HG03108 (cell line): ENCODE measurements around the gene FOXF1.

Source experiments
- ATAC-seq: cut with Tn5 transposase; IDR thresholded peaks from one replicate; pipeline ENCODE4 v1.9.1; 2021; ENCODE audit warnings: moderate library complexity; ENCODE audit not compliant: unreplicated experiment

The FOXF1 gene

DNA sequence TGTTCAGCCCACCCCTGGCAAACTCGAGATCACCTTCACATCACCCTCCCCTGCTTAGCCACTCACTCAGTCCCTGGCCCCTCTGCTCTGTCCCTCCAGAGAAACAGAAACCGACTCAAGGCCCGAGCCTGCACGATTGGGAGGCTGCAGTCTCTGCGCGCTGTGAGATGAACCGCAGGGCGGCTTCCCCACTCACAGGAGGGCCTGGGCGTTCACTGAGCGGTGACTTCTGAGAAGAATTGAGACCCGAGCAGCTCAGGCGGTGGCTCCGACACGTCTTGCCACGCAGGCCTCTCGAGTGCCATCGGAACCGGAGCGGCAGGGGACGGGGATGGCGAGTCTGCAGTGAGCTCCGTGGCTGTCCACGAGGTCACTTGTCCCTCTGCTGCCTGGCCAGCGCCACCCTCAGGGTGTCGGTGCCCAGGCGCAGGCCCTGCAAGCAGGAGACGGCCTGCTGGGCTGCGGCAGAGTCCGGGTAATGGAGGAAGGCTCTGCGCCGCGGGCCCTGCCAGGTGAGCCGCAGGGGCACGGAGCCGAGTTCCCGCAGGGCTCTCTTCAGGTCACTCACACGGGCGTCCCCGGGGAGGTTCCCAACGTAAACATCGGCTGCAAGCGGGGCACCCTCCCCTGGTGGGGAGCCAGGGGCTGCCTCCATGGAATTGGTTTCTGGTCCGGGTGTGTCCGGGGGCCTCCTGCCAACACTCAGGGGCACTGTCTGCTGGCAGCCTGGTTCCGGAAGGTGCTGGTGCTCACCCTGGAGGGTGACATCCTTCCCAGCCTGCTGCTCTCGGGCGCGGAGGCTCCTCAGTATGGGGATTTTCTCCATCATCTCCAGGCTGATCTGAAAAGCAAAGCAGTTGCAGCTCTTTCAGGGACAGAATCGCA lies 21.6 kb downstream of the FOXF1 start:
- no peak for ATAC-seq

DNA sequence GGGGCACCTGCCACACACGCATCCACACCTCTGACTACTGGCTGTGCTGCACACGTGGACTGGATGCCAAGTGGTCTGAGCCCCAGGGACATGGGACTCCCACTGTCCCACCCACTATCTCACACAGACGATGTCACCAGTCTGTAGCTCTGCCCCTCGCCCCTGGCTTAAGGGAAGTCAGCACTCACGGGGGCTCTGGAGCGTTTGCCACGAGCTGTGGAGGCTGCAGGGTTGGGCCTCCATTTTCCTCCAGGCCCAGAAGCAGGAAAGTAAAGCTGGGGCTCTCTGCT lies 22.1 kb downstream of the FOXF1 start:
- ATAC-seq = no peak

DNA sequence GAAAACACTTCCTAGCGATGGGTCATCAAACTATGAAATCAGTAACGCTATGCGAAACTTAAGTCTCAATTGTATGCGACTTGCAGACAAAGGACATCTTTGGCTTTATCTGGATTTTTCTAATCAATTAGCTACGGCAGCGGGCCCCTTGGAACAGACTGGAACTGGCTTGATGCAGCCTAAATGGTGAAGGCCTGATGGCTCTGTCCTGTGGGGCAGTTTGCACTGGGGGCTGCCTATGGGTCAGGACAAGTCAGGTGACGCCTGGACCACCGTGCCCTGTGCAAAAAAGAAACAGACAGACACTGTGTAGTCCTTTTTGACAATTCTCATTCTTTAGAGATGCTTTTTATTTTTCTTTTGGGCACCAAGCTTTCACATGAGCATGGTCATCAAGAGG lies 22.7 kb downstream of the FOXF1 start:
- no peak for ATAC-seq

DNA sequence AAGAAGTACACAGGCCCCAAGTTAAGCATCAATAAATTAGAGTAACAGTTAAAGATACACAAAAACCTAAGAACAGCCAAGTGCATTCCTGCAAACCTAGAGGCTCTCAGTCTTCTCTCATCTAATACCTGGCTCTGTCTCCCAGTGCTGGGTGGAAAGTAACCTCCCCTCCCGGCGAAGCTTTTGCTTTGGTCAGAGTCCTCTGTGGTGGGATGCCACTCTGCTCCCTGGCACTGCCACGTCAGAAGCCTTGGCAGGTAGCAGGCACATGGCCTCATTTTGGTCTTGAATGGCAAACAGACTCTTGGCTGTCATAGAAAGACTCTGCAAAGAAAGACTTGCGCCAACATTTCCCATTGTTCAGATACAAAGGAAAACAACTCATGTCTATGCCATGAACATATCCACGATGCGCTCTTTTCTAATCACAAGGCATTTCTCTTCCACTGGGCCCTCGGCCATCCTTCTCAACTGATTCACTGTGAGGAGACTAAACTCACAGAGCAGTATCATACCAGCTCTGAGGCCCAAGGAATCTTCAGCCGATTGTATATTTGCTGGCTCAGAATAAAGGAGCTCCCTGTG lies 23.5 kb downstream of the FOXF1 start:
- no peak for ATAC-seq

DNA sequence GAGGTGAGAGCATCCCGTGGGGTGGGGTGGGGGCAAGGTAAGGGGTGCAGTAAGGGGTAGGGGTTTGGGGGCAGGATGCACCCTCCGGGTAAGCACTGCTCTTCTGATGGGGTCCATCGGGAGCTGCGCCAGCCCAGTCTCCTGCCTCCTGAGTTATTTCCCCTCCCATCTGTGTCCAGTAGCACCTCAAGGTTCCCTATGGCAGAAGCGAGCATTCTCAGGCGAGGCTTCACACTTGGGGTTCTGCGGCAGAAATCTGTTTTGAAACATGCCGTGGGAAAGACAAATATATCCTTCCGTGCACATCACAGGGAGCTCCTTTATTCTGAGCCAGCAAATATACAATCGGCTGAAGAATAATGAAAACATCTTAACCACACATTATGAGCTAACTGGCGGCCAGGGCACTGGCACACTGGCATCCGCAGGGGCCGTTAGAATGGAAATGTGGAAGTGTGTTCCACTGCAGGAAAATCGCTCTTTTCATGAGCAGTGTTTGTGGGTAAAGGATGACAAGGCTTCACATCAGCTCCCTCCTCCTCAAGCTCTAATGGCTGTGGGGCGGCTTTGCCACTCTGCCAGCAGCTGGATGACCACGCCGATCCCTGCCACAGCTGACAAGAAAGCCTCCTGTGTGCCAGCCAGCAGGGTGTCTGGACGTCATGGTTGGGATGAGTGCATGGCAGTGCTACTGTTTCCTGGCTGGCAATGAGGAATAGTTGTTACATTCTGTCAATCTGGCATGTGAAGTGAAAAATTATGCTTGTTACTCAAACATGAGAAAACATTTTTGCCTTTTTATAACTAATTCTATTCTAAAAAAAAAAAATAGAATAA lies 24.7 kb downstream of the FOXF1 start:
- no peak for ATAC-seq

DNA sequence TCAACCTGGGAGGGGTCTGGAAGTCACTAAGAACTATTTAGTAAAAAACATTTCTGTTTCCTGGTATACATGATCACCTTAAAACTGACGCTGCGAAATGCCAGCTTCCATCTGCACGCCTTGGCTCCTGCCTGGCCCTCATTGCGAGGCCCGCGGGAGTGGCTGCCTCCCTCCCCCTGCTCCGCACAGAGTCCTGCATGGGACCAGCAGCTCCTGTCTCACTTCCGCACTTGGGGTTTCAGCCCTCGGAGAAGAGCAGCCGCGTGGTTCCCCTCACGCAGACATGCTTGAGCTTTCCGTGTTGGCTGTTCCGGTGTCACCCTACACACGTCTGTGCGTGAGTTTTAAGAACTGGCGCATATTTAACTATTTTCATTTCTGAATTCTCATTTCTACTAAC lies 26.3 kb downstream of the FOXF1 start:
- no peak for ATAC-seq

DNA sequence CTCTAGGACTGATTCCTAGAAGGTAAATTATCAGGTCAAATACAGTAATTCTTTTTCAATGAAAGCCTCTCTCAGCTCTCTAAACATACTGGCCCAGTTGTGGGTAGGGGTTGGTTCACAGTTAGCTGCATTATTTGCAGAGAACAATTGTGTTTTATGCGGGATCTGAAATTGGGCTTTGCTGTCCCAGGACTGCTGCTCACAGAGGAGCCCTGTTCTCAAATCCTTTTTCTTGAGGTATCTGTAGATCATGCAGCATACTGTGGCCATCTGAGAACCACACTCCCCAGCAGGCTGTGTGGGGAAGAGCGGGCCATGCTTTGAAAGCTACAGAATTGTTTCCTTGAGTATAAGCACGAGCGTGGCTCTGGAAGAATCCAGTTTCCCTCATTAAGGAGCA lies 27.2 kb downstream of the FOXF1 start:
- no peak for ATAC-seq

DNA sequence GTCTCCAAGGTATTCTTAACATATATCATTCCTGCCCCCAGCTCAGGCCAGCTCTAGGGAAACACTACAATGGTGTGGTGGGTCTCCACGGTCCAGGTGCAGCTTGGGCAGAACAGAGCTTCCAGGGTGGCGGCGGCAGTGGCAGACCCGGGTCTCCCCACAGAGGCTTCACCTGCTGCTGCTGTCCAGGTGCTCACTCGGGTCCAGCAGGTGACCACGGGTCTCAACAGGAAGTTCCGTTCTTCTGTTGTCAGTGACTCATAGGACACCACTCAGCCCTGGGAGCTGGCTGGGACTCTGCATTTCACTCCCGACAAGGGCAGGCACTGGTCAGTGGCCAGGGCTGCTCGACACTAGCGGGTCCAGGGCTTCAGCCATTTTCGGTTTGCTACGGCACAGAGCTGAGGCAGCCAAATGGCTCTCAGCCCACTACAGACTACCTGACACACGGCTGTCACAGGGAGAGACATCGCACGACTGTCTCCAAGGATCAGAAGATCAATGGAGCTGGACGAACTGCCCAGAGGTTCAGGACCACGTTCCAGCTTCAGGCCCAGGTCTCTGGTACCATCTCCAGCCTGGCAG lies 28.0 kb downstream of the FOXF1 start:
- ATAC-seq = no peak

DNA sequence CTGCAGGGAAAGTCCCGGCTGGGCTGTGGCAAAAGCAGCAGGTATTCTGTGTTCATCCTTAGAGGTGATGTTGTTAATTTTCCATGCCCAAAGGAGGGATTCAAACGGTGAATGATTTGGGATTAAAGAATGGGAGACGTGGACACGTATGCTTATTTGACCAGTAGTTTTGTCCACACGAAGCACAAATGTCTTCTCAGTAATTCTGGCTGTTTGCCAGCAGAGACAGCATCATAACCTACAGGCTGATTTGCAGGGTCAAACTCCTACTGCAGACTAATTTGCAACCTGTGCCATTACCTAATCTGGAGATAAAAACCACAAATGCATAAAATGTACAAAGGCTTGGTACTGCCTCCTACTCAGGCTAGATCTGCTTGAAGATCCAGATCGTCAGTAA lies 30.6 kb downstream of the FOXF1 start:
- ATAC-seq = no peak

DNA sequence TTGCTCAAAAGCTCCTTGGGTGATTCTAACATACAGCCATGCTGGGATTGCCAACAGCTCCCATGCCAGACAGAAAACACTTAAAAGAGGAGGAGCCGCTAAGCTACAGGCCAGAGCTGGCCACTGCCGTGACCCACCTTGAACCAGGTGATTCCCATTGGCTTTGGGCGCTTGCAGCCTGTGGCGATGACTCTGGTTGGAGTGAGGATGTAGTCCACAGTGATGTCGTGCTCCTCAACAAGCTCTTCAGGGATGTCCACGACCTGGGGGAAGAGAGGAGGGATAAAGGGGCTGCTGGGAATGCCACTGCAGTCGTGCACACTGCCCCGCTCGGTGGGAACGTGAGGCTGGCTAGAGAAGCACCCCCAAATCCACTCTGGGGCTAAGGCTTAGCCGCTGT lies 31.2 kb downstream of the FOXF1 start:
- no peak for ATAC-seq

DNA sequence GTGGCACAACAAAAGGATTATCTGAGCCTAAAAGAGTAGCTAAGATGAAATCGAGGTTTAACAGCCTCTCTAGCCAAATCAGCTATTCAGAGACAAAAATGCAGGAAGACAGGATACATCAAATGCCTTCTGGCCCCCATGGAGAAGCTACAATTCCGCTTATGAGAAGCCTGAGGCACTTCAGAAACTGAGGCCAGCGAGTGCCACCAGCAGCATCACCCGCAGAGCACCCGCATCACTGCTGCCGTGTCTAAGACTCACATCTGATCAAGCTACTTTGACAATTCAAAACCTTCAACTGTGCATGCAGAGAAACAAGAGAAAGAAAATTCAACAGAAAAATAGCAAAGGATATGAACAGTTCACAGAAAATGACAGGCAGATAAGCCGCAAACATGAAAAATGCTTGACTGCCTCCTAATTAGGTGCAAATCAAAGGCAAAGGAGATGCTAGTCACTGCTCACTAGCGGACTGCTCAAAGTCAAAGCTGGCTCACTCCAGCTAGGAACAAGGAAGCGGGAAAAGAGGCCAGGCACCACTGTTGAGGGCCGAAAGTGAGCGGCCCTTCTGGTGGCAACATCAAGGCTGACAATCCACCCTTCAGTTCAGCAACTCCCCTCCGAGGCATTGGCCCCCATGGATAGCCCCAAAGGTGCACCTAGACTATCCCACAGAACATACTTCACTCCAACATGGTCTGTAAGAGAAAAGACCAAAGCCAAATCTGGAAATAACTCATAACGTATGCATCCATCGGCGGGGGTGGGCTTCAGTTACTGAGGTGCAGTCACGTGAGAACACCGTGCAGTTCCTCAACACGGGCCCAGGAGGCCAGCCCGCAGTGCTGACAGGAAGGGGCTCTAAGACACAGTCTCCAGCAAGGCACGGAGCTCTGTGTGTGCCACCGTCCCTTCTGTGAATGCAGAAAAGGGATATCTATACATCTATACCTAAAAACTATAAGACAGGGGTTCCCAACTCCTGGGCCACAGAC lies 32.7 kb downstream of the FOXF1 start:
- no peak for ATAC-seq

DNA sequence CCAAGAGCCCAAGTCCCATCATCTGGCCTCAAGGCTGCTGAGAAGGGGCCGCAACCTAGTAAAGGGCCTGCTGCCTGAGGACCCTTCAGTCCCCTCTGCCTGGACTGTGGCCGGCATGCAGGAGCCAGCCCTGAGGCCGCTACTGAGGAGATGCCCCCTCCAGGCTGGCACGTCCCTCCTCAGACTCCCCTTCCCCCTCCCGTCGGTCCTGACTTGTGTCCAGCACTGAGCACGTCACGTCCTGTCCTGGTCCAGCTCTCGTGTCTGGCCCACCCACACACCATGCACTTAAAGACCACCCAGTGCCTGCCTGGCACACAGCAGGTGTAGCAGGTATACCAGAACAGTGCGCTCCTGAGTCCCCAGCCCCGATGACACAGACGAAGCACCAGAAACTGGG lies 35.2 kb downstream of the FOXF1 start:
- no peak for ATAC-seq

DNA sequence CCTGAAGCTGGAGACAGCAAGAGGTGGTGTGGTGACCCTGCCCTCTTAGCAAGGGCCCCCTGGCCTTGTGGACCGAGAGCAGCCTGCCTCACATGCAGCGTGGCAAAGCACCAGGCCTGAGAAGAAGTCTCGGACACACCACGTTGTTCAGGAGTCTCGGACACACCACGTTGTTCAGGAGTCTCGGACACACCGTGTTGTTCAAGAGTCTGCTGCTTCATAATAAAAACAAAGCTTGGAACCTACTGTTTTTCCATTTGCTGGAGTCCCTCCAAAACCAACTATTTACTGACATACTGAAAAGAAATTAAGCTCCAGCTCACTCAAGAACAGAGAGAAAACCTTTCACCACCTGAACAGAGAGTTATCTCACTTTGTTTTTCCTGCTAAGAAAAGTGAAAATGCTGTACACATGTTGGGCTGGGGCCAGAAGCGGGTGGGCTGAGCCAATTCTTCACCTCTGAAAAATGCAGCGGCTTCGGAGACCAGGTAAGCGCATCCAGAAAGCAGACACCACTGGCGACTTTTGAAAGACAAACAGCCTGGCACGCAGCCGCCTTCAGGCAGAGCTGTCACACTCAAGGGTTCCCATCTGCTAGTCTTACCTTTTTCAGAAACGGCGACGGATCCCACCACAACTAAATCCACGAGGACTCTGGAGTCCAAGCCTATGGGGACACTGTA lies 35.8 kb downstream of the FOXF1 start:
- ATAC-seq = no peak

DNA sequence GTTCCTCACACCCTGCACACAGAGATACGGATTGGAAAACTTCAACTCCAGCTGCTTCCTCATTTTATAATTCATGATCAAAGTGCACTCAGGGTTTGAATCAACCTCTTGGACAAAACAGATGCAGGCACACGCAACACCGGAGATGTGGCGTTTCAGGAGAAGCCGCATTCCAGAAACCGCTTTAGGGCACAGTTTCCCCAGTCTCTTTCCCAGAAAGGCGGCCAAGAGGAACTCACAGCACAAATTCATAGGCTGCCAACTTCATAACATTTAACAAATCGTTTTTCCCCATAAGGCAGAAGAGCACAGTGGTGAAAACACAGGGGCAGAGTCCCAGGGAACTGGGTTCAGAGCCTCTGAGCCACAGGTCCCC lies 36.3 kb downstream of the FOXF1 start:
- ATAC-seq = no peak

DNA sequence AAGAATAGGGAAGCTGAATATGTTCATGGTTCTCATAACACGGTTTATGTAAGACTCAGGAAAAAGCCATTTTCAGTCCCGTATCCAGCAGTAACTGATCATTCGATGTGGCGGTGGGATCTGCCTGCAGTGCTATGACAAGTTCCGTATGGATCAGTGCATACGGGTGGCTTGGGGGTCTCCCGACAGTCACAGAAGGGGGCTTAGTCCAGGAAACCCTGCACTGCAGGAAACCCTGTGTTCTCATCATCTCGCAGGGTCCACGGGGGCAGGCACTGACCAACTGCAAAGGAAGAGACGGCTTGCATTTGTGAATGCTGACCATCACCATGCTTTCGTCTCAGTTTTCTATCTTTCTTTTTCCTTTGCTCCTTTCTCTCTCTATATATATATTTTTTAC lies 37.0 kb downstream of the FOXF1 start:
- ATAC-seq = no peak

DNA sequence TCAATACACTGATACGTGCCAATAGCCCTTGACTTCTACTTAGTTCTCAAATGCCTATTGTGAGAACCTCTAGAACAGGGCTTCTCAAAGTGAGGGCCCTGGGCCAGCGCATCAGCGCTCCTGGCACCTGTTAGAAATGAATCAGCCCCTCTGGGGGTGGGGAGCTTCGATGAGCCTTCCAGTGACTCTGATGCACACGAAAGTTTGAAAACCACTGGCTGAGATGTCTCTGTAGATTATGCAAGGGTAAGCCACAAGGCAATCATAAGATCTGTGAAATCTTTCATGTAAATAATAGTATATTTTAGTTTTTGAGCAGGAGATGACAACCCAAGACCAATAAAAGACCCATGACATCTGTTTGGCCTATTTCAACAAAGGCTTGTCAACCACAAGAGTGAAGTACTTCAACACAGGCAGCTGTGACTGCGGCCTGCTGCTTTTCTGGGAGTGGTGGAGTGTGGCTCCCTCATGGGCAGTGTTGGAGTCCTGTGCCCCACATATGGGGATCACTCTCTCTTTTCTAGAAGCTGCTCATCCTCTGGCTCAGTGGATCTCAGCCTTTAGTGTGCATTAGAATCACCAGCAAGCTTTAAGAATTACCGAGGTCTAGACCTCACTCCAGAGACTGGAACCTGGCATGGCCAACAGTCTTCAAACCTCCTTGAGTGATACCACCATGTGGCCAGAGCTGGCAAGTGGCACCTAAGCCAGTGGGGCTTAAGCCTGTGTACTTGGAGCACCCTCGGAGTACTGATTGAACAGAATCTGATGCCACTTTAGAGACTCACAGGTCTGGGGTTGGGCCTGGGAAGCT lies 39.0 kb downstream of the FOXF1 start:
- ATAC-seq = no peak

DNA sequence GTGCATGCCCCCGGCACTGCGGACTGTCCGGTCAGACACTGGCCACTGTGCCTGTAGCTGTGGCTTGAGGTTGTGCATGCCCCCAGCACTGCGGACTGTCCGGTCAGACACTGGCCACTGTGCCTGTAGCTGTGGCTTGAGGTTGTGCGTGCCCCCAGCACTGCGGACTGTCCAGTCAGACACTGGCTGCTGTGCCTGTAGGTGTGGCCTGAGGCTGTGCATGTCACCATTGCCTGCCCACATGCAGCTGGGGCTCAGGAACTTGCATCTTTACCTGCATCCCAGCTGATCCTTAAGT lies 39.5 kb downstream of the FOXF1 start:
- no peak for ATAC-seq

DNA sequence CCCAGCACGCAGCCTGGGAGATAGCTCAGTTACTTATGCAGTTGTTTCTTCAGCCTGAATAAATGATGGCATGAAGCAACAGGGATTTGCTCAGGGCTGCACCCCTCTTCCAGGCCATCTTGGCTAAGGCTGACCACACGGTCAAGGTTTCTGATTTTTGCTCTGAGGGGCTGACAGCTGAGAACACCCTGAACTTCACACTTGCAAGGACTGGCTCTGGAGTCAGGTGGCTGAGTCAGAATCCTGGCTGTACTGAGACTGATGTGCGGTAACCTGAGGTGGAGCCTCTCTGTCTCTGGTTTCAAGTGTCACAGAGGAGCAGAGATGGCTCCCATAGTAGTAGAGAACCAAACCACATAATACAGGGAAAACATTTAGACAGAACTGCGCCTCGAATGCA lies 40.0 kb downstream of the FOXF1 start:
- no peak for ATAC-seq

DNA sequence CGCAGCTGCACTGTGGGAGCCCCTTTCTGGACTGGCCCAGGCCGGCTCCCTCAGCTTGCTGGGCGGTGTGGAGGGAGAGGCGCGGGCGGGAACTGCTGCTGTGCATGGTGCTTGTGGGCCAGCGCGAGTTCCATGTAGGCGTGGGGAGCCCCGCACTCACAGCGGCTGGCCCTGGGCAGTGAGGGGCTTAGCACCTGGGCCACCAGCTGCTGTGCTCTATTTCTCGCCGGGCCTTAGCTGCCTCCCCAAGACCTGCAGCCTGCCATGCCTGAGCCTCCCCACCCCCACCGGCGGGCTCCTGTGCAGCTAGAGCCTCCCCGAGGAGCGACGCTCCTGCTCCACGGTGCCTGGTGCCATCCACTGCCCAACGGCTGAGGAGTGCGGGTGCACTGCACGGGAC lies 43.0 kb downstream of the FOXF1 start:
- ATAC-seq = no peak

DNA sequence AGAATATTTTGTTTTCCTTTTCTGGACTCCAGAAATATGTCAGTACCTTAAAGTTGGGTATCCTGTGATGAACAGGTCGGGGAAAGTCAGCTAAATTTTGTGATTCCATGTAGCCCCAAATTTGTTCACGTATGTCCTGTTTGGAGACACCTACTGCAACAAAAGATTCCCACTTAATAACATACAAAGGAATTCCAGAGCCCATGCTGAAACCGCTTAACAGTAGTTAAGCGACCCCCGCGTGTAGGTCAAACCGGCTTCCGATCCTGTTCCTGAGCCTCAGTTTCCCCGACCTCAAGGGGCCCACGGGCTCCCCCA lies 44.2 kb downstream of the FOXF1 start:
- ATAC-seq = no peak
